GM23338 (cell line): ENCODE measurements around the gene HDAC1.

Experiments used
- CREB1 ChIP-seq: fragments of 250-450 bp; sonication (Bioruptor Pico); IDR thresholded peaks from 2 replicates; pipeline ENCODE4 v1.5.0; 2020; ENCODE audit warnings: low read depth, mild to moderate bottlenecking, moderate library complexity
- ETS1 ChIP-seq: IDR thresholded peaks from 2 replicates; pipeline ENCODE4 v1.6.1; 2016; ENCODE audit warnings: antibody characterized with exemption
- EZH2 ChIP-seq: fragments of 200-600 bp; sonication (generic); IDR thresholded peaks from one replicate; pipeline ENCODE4 v1.8.0; 2017; ENCODE audit warnings: antibody characterized with exemption, mild to moderate bottlenecking, low read depth; ENCODE audit not compliant: unreplicated experiment
- EZH2phosphoT487 ChIP-seq: fragments of 200-600 bp; sonication (generic); IDR thresholded peaks from one replicate; pipeline ENCODE4 v1.8.1; 2018; ENCODE audit warnings: antibody characterized with exemption; ENCODE audit not compliant: unreplicated experiment
- JUNB ChIP-seq: IDR thresholded peaks from one replicate; pipeline ENCODE4 v1.6.1; 2016; ENCODE audit warnings: antibody characterized with exemption; ENCODE audit not compliant: unreplicated experiment
- NANOG ChIP-seq: IDR thresholded peaks from 2 replicates; pipeline ENCODE4 v1.6.1; 2016; ENCODE audit warnings: antibody characterized with exemption, borderline replicate concordance
- POLR2AphosphoS5 ChIP-seq: IDR thresholded peaks from 2 replicates; pipeline ENCODE4 v1.6.1; 2016; ENCODE audit warnings: antibody characterized with exemption, low read depth
- STAT1 ChIP-seq: IDR thresholded peaks from one replicate; pipeline ENCODE4 v1.6.1; 2016; ENCODE audit warnings: antibody characterized with exemption; ENCODE audit not compliant: unreplicated experiment
- ZNF114 ChIP-seq: fragments of 250-450 bp; sonication (Bioruptor Pico); IDR thresholded peaks from 2 replicates; pipeline ENCODE4 v1.5.0; 2020; ENCODE audit warnings: mild to moderate bottlenecking, moderate library complexity
- ZNF331 ChIP-seq: fragments of 250-450 bp; sonication (Bioruptor Pico); IDR thresholded peaks from 2 replicates; pipeline ENCODE4 v1.5.0; 2020; ENCODE audit warnings: low read depth, mild to moderate bottlenecking, moderate library complexity
- ZNF462 ChIP-seq: fragments of 250-450 bp; sonication (Bioruptor Pico); IDR thresholded peaks from 2 replicates; pipeline ENCODE4 v1.5.0; 2020; ENCODE audit warnings: mild to moderate bottlenecking, moderate library complexity
- TF ChIP-seq, protein P1 (sequence below), 2 experiments: fragments of 200-600 bp in 1 of 2; sonication (generic) in 1 of 2; conservative IDR thresholded peaks; 2 replicates each; pipeline versions ENCODE4 v1.5.1 to v1.6.1; 2016 to 2017; ENCODE audit warnings: antibody characterized with exemption in 2 of 2, low read depth in 2 of 2, mild to moderate bottlenecking in 2 of 2, moderate library complexity in 1 of 2
- TF ChIP-seq, protein P2 (sequence below): IDR thresholded peaks from one replicate; pipeline ENCODE4 v1.6.1; 2018; ENCODE audit warnings: antibody characterized with exemption; ENCODE audit not compliant: unreplicated experiment

GRCh38 chr1:32329931-32330466 is 38.1 kb downstream of the HDAC1 start:
- TF ChIP-seq CREB1 (CRISPR knock-in tag) (no peak), EZH2phosphoT487 (no peak), POLR2AphosphoS5 (no peak), EZH2 (no peak), ZNF114 (CRISPR knock-in tag) (no peak), JUNB (no peak), ETS1 (no peak), NANOG (no peak), STAT1 (no peak), ZNF462 (CRISPR knock-in tag) (no peak), ZNF331 (CRISPR knock-in tag) (no peak)
- TF ChIP-seq, protein P1, sequence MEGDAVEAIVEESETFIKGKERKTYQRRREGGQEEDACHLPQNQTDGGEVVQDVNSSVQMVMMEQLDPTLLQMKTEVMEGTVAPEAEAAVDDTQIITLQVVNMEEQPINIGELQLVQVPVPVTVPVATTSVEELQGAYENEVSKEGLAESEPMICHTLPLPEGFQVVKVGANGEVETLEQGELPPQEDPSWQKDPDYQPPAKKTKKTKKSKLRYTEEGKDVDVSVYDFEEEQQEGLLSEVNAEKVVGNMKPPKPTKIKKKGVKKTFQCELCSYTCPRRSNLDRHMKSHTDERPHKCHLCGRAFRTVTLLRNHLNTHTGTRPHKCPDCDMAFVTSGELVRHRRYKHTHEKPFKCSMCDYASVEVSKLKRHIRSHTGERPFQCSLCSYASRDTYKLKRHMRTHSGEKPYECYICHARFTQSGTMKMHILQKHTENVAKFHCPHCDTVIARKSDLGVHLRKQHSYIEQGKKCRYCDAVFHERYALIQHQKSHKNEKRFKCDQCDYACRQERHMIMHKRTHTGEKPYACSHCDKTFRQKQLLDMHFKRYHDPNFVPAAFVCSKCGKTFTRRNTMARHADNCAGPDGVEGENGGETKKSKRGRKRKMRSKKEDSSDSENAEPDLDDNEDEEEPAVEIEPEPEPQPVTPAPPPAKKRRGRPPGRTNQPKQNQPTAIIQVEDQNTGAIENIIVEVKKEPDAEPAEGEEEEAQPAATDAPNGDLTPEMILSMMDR (conservative IDR thresholded peaks at IDR 0.05; ENCODE audit: low read depth in 2 of 2) = no peak
- TF ChIP-seq, protein P2, sequence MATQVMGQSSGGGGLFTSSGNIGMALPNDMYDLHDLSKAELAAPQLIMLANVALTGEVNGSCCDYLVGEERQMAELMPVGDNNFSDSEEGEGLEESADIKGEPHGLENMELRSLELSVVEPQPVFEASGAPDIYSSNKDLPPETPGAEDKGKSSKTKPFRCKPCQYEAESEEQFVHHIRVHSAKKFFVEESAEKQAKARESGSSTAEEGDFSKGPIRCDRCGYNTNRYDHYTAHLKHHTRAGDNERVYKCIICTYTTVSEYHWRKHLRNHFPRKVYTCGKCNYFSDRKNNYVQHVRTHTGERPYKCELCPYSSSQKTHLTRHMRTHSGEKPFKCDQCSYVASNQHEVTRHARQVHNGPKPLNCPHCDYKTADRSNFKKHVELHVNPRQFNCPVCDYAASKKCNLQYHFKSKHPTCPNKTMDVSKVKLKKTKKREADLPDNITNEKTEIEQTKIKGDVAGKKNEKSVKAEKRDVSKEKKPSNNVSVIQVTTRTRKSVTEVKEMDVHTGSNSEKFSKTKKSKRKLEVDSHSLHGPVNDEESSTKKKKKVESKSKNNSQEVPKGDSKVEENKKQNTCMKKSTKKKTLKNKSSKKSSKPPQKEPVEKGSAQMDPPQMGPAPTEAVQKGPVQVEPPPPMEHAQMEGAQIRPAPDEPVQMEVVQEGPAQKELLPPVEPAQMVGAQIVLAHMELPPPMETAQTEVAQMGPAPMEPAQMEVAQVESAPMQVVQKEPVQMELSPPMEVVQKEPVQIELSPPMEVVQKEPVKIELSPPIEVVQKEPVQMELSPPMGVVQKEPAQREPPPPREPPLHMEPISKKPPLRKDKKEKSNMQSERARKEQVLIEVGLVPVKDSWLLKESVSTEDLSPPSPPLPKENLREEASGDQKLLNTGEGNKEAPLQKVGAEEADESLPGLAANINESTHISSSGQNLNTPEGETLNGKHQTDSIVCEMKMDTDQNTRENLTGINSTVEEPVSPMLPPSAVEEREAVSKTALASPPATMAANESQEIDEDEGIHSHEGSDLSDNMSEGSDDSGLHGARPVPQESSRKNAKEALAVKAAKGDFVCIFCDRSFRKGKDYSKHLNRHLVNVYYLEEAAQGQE = no peak
